K562 (cell line): ENCODE results near the gene HMGN2. TPM values are rescaled to one million over a fixed set of nuclear protein-coding genes. Genes with fewer than 3 reads are reported as not detected.

ENCODE experiments used
- ARID1B ChIP-seq: fragments of 450-650 bp; IDR thresholded peaks from 2 replicates; pipeline ENCODE4 v1.6.1; 2016; ENCODE audit warnings: antibody characterized with exemption, mild to moderate bottlenecking, inconsistent platforms
- ARNT ChIP-seq, 2 experiments: fragments of 450-650 bp; IDR thresholded peaks; 2 replicates each; pipeline ENCODE4 v1.6.1; 2016; ENCODE audit warnings: mild to moderate bottlenecking in 1 of 2
- CAMTA2 ChIP-seq: fragments of 250-450 bp; sonication (Bioruptor Pico); conservative IDR thresholded peaks from 2 replicates; pipeline ENCODE4 v1.5.1; 2022
- CREB1 ChIP-seq, 2 experiments: sonication (generic) in 1 of 2; formaldehyde crosslinking in 1 of 2; IDR thresholded peaks; 2 replicates each; pipeline versions ENCODE4 v1.6.1 to v1.8.0; 2012 to 2022; ENCODE audit warnings: inconsistent platforms in 1 of 2, mild to moderate bottlenecking in 1 of 2, missing genetic modification reagents in 1 of 2, moderate library complexity in 1 of 2
- E2F5 ChIP-seq: sonication (generic); formaldehyde crosslinking; IDR thresholded peaks from 2 replicates; pipeline ENCODE4 v1.8.0; 2022; ENCODE audit warnings: mild to moderate bottlenecking, missing genetic modification reagents
- FOXA3 ChIP-seq, 2 experiments: fragments of 450-650 bp in 1 of 2; sonication (generic) in 1 of 2; formaldehyde crosslinking; IDR thresholded peaks in 1 of 2; conservative IDR thresholded peaks in 1 of 2; 2 replicates each; pipeline versions ENCODE4 v1.4.0 to v1.8.0; 2020 to 2022; ENCODE audit warnings: mild to moderate bottlenecking in 2 of 2, missing genetic modification reagents in 1 of 2
- NFE2 ChIP-seq: IDR thresholded peaks from 2 replicates; pipeline ENCODE4 v1.6.1; 2014; ENCODE audit warnings: antibody characterized with exemption, low read depth
- PKNOX1 ChIP-seq: fragments of 450-650 bp; IDR thresholded peaks from 2 replicates; pipeline ENCODE4 v1.6.1; 2016
- RNF219 ChIP-seq: fragments of 250-450 bp; sonication (Bioruptor Pico); IDR thresholded peaks from 2 replicates; pipeline ENCODE4 v1.5.0; 2022; ENCODE audit warnings: mild to moderate bottlenecking
- SFPQ ChIP-seq: fragments of 200-400 bp; formaldehyde crosslinking; IDR thresholded peaks from 2 replicates; pipeline ENCODE4 v1.6.1; 2017; ENCODE audit warnings: mild to moderate bottlenecking, low read depth, low read length, moderate library complexity
- SIRT6 ChIP-seq: IDR thresholded peaks from one replicate; pipeline ENCODE4 v1.6.1; 2012; ENCODE audit warnings: low read depth, mild to moderate bottlenecking, control low read depth, inconsistent platforms, low read length, moderate library complexity
- SNAPC5 ChIP-seq: fragments of 250-450 bp; sonication (Bioruptor Pico); IDR thresholded peaks from 2 replicates; pipeline ENCODE4 v1.8.0; 2021; ENCODE audit warnings: moderate library complexity, mild to moderate bottlenecking, inconsistent platforms
- SRSF3 ChIP-seq: fragments of 200-400 bp; formaldehyde crosslinking; IDR thresholded peaks from 2 replicates; pipeline ENCODE4 v1.6.1; 2016; ENCODE audit warnings: mild to moderate bottlenecking, low read length, moderate library complexity; ENCODE audit not compliant: insufficient read depth
- SRSF9 ChIP-seq: fragments of 200-400 bp; formaldehyde crosslinking; IDR thresholded peaks from 2 replicates; pipeline ENCODE4 v1.6.1; 2017; ENCODE audit warnings: low read depth, low read length, borderline replicate concordance
- ZBTB8A ChIP-seq: fragments of 450-650 bp; IDR thresholded peaks from 2 replicates; pipeline ENCODE4 v1.6.1; 2018; ENCODE audit warnings: mild to moderate bottlenecking, moderate library complexity; ENCODE audit not compliant: partially characterized antibody
- ZNF133 ChIP-seq: fragments of 250-450 bp; sonication (Bioruptor Pico); IDR thresholded peaks from 2 replicates; pipeline ENCODE4 v1.4.0; 2020; ENCODE audit warnings: mild to moderate bottlenecking
- ZNF449 ChIP-seq: fragments of 250-450 bp; sonication (Bioruptor Pico); IDR thresholded peaks from 2 replicates; pipeline ENCODE4 v1.8.0; 2022; ENCODE audit warnings: moderate library complexity, mild to moderate bottlenecking, inconsistent platforms
- ZNF644 ChIP-seq: fragments of 200-800 bp; sonication (Bioruptor generic); IDR thresholded peaks from 2 replicates; pipeline ENCODE4 v1.6.1; 2016; ENCODE audit warnings: low read depth, missing genetic modification characterization, missing compliant biosample characterization
- ZNF780A ChIP-seq: fragments of 250-450 bp; sonication (Bioruptor Pico); IDR thresholded peaks from 2 replicates; pipeline ENCODE4 v1.5.0; 2021; ENCODE audit warnings: mild to moderate bottlenecking
- polyA plus RNA-seq, 8 experiments: library from polyadenylated mRNA; depleted of rRNA in 4 of 8; stranded (reverse) in 5 of 8; unstranded in 3 of 8; fragments of >200 nt; fragmentation: Nextera tagmentation in 2 of 8; fragmentation: Illumina TruSeq in 1 of 8; extraction: Ambion mirVana in 2 of 8; extraction: Trizol in 1 of 8; gene quantifications; 2 replicates each; pipeline versions ENCODE4 v1.2.1 to v1.2.3, GENCODE V29; 2011 to 2014; ENCODE audit warnings: inconsistent platforms in 1 of 8, missing spikeins in 1 of 8
- total RNA-seq, 7 experiments: library from RNA; depleted of rRNA in 6 of 7; stranded (reverse); fragments of >200 nt in 6 of 7; fragmentation: Illumina TruSeq in 2 of 7; extraction: Trizol in 2 of 7; gene quantifications; 2 replicates each; pipeline versions ENCODE4 v1.2.1 to v1.2.3, GENCODE V29; 2011 to 2021; ENCODE audit warnings: low replicate concordance in 1 of 7

HMGN2 gene
- total and polyA plus RNA-seq, 9 of the 15 experiments (the other 6 are each of a cell fraction or from before 2014, with no cell fraction given) = 370 to 1,354 (median 965) TPM

- TF ChIP-seq RNF219 = no peak
- no peak for TF ChIP-seq SIRT6
- no peak for TF ChIP-seq SRSF3
- TF ChIP-seq SNAPC5 = no peak
- TF ChIP-seq ZNF644 = no peak; the same call in 1 of the 2 replicates
- TF ChIP-seq E2F5 = peak; percentile 89
- peak; percentile 62 for TF ChIP-seq ARID1B
- no peak for TF ChIP-seq SRSF9
- 0 out of 2 replicates have a peak, but pooled peaks have one; percentile 50 for TF ChIP-seq CAMTA2 (CRISPR knock-in tag)
- peak; percentile 100 for TF ChIP-seq CREB1 (IDR thresholded peaks at IDR 0.05)
- peak; percentile 100 for TF ChIP-seq CREB1 (CRISPR knock-in tag; IDR thresholded peaks at IDR 0.05)
- TF ChIP-seq ARNT (IDR thresholded peaks at IDR 0.05) = peak; percentile 80 to 85; a peak in 3 of 4 replicates
- peak in 1 of 2 experiments; percentile 87; a peak in 2 of 4 replicates for TF ChIP-seq FOXA3 (CRISPR knock-in tag; conservative IDR thresholded peaks at IDR 0.05 in 1 of 2, IDR thresholded peaks at IDR 0.05 in 1 of 2)
- TF ChIP-seq PKNOX1 = peak; percentile 90
- TF ChIP-seq ZNF133 (CRISPR knock-in tag) = no peak
- TF ChIP-seq ZBTB8A = no peak
- no peak for TF ChIP-seq ZNF449 (CRISPR knock-in tag)
- TF ChIP-seq NFE2 = peak; percentile 40
- TF ChIP-seq SFPQ = no peak
- no peak for TF ChIP-seq ZNF780A (CRISPR knock-in tag)
Measured at GRCh38 chr1:26431979-26432695, 40.1 kb upstream of the HMGN2 start, which contains the start of gene DHDDS (continued).
